GM10266 (cell line): ENCODE results near the gene RPGRIP1L.

Experiments
- DNase-seq: peaks from one replicate; pipeline ENCODE4 v3.0.0; 2012; ENCODE audit errors: extremely low spot score
- CTCF ChIP-seq: IDR thresholded peaks from 2 replicates; pipeline ENCODE4 v1.5.1; 2012; ENCODE audit warnings: mild to moderate bottlenecking, low read depth; ENCODE audit not compliant: control insufficient read depth, insufficient read depth; ENCODE audit errors: missing control alignments

The RPGRIP1L gene

GRCh38 chr16:53703590-53704444, at the start of gene RPGRIP1L, which contains the start of gene FTO:
Gene RPGRIP1L, minus strand, starts transcription at chr16:53703859. Its CDS starts 3,136 bp downstream, at chr16:53700723.
Gene FTO, plus strand, starts transcription at chr16:53704156.
- no peak for TF ChIP-seq CTCF
- peak; percentile 93 for DNase-seq

- DNase-seq, result no peak
- TF ChIP-seq CTCF, result peak; percentile 6
Measured at GRCh38 chr16:53753431-53753830, 49.8 kb upstream of the RPGRIP1L start.

GRCh38 chr16:53752560-53752959, 48.9 kb upstream of the RPGRIP1L start:
- DNase-seq, result no peak
- no peak for TF ChIP-seq CTCF

GRCh38 chr16:53745753-53746266, 42.2 kb upstream of the RPGRIP1L start:
- TF ChIP-seq CTCF, result no peak
- DNase-seq, result no peak

- no peak for DNase-seq
- no peak for TF ChIP-seq CTCF
Measured at GRCh38 chr16:53745086-53745485, 41.4 kb upstream of the RPGRIP1L start.

GRCh38 chr16:53744449-53744848, 40.8 kb upstream of the RPGRIP1L start:
- no peak for DNase-seq
- no peak for TF ChIP-seq CTCF

GRCh38 chr16:53743149-53743566, 39.5 kb upstream of the RPGRIP1L start:
- DNase-seq, result no peak
- TF ChIP-seq CTCF, result peak; percentile 52
